ENCODE results near the gene TCF19.
"Not testable (repeated sequence)": the region's sequence is repeated elsewhere in the genome, so short reads cannot be mapped to it uniquely, and the experiment has no call there.

TCF19 gene

GRCh38 chr6:31186052-31186734 is 27.8 kb downstream of the TCF19 start:
- DNase-seq = no peak

GRCh38 chr6:31187780-31188194 is 29.4 kb downstream of the TCF19 start:
- no peak for DNase-seq

- not testable (repeated sequence) for DNase-seq
These were observed 30.8 kb downstream of the TCF19 start for GRCh38 chr6:31189223-31189622.

- DNase-seq = no peak
These were observed 32.1 kb downstream of the TCF19 start for GRCh38 chr6:31190488-31190887.

- peak; percentile 7 for DNase-seq
These were observed 34.2 kb downstream of the TCF19 start for GRCh38 chr6:31192431-31193105.

- DNase-seq = no peak
These were observed 34.8 kb downstream of the TCF19 start for GRCh38 chr6:31193206-31193605.

- DNase-seq = no peak
These were observed 35.9 kb downstream of the TCF19 start for GRCh38 chr6:31194061-31194834.

- DNase-seq = not testable (repeated sequence)
These were observed 37.1 kb downstream of the TCF19 start for GRCh38 chr6:31195308-31195979.

- DNase-seq = not testable (repeated sequence)
These were observed 38.0 kb downstream of the TCF19 start for GRCh38 chr6:31196251-31197022.

GRCh38 chr6:31197559-31198305 is 39.3 kb downstream of the TCF19 start:
- peak; percentile 78 for DNase-seq

GRCh38 chr6:31199105-31199452 is 40.7 kb downstream of the TCF19 start:
- not testable (repeated sequence) for DNase-seq

- DNase-seq = no peak
These were observed 44.1 kb downstream of the TCF19 start for GRCh38 chr6:31202259-31203166.

GRCh38 chr6:31203345-31203979 is 45.1 kb downstream of the TCF19 start:
- peak; percentile 1 for DNase-seq

GRCh38 chr6:31204751-31205145 is 46.4 kb downstream of the TCF19 start:
- no peak for DNase-seq

- DNase-seq = no peak
These were observed 47.2 kb downstream of the TCF19 start for GRCh38 chr6:31205638-31206037.

- no peak for DNase-seq
These were observed 50.1 kb downstream of the TCF19 start for GRCh38 chr6:31208506-31208905.

GRCh38 chr6:31209137-31209536 is 50.7 kb downstream of the TCF19 start:
- DNase-seq = no peak

- DNase-seq = no peak
These were observed 51.7 kb downstream of the TCF19 start for GRCh38 chr6:31210123-31210522.

GRCh38 chr6:31210741-31211532 is 52.5 kb downstream of the TCF19 start:
- DNase-seq = no peak

All from NCI-H2171 (cell line).